Ishikawa (cell line): ENCODE data around the gene SNAI3.

Source experiments
- CEBPB ChIP-seq: IDR thresholded peaks from 2 replicates; pipeline ENCODE4 v1.6.1; 2012
- CREB1 ChIP-seq: IDR thresholded peaks from 2 replicates; pipeline ENCODE4 v1.6.1; 2012; ENCODE audit warnings: low read depth
- EP300 ChIP-seq: IDR thresholded peaks from 2 replicates; pipeline ENCODE4 v1.6.1; 2012; ENCODE audit warnings: borderline replicate concordance
- RAD21 ChIP-seq: IDR thresholded peaks from 2 replicates; pipeline ENCODE4 v1.6.1; 2012; ENCODE audit warnings: low read depth
- TAF1 ChIP-seq: IDR thresholded peaks from 2 replicates; pipeline ENCODE4 v1.6.1; 2012; ENCODE audit warnings: low read depth, mild to moderate bottlenecking
- TCF12 ChIP-seq: IDR thresholded peaks from 2 replicates; pipeline ENCODE4 v1.6.1; 2012; ENCODE audit warnings: low read depth
- YY1 ChIP-seq: IDR thresholded peaks from 2 replicates; pipeline ENCODE4 v1.6.1; 2012; ENCODE audit warnings: low read depth

DNA sequence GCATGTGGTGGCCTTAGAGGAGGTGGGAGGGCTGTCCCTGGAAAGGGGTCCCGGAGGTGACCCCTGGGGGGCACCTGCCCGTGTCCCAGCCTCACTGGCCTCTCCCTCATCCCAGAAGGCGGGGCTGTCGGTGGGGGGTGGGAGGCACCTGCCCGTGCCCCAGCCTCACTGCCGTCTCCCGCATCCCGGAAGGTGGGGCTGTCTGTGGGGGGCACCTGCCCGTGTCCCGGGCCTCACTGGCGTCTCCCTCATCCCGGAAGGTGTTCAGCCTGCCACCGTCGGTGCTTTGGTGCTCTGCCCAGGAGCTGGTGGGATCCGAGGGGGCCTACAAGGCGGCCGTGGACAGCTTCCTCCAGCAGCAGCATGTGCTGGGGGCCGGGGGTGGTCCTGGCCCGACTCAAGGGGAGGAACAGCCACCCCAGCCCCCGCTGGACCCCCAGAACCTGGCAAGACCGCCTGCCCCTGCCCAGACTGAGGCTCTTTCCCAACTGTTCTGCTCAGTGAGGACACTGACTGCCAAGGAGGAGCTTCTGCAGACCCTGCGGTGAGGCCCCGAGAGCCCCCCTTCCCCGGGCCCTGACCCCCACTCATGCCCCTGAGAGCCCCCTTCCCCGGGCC lies 26.2 kb upstream of the SNAI3 start:
- TF ChIP-seq TCF12, result no peak
- TF ChIP-seq YY1, result no peak
- no peak for TF ChIP-seq CEBPB
- TF ChIP-seq TAF1, result no peak
- no peak for TF ChIP-seq CREB1
- TF ChIP-seq RAD21, result no peak
- no peak for TF ChIP-seq EP300
